GM19328 (cell line): ENCODE results near the gene SLC8A1.
A peak's percentile ranks its signal among the peaks of the same experiment; 100 is the strongest.

ENCODE experiments used
- ATAC-seq: cut with Tn5 transposase; IDR thresholded peaks from one replicate; pipeline ENCODE4 v1.9.1; 2021; ENCODE audit warnings: mild to moderate bottlenecking, moderate library complexity; ENCODE audit not compliant: unreplicated experiment

The SLC8A1 gene

DNA sequence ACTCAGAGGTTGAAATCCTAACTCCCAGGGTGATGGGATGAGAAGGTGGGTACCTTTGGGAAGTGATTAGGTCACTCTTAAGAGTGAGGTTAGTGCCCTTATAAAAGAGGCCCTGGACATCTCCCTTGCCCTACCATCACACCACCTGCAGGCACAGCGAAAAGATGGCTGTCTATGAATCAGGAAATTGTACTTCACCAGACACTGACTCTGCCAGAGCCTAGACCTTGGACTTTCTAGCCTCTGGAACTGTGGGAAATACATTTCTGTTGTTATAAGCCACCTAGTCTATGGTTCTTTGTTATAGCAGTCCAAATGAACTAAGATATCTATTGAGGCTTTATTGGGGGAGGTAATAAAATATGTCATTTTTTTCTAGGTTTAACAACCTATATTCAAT lies 203.6 kb downstream of the SLC8A1 start:
- no peak for ATAC-seq

DNA sequence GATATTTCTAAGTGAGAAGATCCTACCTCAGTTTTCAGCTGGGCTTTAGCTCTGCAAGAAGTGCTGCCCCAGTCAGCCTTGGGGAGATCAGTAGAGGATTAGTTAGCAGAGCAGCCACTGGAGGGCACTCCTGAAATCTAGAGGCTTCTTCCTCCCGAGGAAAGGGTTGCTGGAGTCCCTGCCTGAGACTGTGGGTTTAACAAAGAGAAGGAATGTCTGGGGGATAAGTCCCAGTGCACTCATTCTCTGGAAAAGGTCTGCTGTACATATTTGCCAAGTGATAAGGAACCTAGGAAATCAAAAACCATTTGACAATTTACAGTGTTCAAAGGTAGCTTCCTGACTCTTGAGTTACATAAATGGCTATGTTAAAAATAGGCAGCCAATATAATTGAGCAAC lies 207.2 kb downstream of the SLC8A1 start:
- ATAC-seq: peak; percentile 63

DNA sequence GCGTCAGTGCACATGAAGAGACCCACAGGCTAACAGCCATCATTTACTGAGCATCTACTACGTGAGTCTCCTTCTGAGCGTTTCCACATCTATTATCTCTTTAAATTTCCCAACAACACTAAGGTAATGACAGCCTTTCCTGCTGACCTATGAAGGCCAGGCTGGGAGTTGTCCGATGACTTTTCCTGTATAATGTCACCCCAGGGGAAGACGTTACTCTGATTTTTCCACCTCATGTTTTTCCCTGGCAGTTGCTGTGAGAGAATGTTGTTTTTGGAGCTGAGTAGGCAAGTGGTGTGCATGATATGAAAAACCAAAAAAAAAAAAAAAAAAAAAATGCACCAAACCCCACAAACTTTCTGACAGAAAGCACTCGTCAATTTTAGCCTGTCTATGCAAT lies 207.6 kb downstream of the SLC8A1 start:
- ATAC-seq: no peak

DNA sequence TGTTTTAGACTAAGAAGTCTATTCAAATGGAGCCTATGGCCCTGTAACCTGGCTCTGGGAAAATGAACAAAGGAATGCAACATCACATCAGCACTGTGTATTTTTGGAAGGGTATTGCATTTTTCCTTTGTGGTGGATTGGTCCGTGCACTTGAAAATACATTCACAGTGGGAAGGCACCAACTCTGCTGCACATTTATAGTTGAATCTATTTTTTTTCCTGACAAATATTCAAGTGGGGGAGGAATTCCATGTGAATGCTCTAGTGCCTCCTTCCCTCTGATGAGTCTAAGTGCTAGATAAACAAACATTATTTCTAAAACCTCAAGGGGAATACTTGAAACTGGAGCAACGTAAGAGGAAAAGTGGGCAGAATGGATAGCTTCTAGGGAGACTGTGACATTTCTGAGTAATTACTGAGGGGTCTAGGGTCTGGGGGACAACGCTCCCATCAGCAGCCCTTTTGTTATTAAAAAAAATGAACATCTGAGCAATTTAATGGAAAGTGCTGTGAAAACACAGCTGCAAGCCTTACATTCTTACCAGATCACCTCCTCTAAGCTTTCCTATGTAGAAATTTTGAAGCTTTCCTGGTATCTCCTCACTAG lies 208.2 kb downstream of the SLC8A1 start:
- no peak for ATAC-seq

DNA sequence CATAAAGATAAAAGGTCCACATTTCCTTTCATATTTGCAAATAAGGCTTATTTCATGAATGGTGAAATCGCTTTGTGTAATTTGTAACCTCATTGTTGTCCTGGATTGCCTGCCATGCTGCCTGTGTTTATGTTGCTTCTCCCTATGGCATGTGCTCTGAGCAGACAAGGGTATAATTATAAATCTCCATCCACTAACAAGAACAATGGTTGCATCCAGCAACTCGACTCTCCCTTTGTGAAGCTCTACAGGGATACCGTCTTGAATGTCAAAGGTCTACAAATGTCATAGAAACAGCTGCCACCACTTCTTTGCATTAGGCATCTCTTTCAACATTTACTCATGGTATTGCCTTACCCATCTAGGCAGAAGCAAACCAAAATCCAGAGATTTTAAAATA lies 209.6 kb downstream of the SLC8A1 start:
- no peak for ATAC-seq

DNA sequence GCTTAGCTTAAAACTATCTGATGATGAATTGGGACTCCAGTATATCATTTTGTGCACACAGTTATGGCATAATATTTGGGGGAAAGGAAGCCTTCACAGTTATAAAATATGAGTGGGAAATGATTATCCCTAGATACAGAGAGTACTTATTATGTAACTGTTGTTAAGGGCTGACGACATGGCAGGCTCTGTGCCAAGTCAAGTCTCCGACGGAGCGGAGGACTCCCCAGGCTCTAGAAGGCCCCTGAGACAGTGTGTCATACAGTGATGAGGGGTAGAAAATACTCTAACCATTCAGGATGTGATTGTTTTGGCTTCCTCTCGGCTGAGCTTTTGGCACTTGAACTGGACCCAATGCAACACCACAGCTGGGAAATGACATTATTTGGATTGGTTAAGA lies 211.8 kb downstream of the SLC8A1 start:
- ATAC-seq: no peak

DNA sequence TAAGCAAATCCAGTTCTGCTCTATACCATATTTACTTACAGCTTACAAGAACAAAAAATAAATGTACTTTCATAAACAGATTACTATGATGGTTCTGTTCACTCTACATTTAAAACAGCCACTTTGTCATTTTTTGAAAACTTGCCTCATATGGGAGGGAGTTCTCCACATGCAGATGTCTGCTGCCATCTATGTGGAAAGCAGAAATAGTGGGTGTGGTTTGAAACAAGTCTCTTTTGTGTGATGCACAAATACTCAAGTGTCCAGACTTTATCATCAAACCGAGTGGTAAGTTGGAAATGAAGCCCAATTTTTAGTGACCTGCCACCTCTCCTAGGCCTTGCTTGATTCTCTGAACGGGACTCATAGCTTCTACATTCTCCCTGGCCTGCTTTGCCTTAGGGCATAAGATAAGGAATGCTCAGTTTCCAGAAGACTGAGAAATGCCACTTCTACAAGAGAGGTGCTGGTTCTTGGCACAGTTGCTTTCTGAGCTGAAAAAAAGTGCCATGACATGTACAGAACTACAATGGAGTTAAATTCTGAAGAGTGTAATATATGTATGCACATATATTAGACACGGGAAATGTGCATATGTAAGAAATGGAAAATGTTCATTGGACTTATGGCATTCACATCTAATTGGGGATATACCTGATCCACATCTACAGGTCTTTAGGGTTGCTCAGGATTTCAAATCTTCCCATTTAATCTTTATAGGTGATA lies 221.0 kb downstream of the SLC8A1 start:
- ATAC-seq: no peak

DNA sequence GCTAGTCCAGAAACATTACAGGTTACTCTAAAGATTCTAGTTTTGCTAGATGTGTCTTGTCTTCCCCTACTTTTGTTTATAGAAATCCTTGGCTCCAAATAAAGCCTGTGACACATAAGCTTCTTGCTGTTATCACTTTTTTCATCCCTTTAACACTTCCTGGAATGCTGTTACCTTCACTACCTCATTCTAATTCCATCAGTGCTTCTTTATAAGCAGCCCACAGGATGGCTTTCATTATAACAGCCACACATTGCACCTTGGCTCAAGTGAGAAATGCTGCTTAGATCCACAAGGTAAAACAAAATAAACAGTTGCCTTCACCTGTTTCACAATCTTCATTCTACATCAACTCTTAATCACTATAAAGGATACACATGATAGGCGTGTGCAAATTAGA lies 221.7 kb downstream of the SLC8A1 start:
- ATAC-seq: no peak

DNA sequence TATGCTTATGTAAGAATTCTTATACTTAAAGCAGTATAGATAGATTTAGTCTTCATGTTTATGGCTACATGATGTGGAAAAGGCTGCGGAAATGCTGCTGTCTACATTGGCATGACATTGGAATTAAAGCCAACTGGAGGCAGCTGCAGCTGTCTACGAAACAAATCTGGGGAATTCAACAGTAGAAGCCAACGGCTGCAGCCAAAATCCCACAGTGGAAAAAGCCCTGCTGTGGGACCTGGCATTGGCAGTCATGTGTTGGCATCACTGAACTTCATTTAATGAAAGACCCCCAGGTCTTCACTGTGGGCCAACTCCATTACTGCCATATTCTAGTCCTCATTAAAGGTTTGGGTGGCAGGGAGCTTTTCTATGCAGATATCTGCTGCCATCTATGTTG lies 223.6 kb downstream of the SLC8A1 start:
- no peak for ATAC-seq

DNA sequence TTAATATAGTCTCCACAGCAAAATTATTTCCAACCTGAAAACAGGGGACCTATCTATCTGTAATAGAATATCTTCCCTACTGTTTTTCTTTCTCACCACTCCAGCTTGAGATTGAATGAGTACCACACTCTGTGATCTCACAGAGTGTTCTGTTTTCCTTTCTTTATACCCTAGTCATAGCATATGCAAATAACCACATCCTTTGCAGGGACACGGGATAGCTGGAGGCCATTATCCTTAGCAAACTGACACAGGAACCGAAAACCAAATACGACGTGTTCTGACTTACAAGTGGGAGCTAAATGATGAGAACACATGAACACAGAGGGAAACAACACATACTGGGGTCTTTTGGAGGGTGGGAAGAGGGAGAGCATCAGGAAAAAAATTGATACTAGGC lies 224.7 kb downstream of the SLC8A1 start:
- ATAC-seq: no peak

DNA sequence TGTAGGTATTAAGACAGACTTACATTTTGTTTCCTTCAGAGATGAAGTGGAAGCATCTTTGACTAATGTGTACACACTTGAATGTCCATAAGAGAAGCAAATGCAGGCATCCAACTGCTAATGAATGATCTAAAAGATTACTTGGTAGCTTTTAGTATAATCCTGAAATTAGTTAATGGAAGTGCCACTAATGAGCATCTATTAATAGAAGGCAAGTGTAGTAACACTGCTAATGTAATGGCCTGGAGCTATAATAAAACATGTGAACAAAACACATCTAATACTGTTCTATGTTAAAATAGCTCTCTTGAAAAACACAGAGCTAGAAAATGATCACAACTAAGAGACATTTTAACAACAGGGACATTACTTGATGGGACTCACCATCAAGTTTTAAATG lies 225.3 kb downstream of the SLC8A1 start:
- no peak for ATAC-seq

DNA sequence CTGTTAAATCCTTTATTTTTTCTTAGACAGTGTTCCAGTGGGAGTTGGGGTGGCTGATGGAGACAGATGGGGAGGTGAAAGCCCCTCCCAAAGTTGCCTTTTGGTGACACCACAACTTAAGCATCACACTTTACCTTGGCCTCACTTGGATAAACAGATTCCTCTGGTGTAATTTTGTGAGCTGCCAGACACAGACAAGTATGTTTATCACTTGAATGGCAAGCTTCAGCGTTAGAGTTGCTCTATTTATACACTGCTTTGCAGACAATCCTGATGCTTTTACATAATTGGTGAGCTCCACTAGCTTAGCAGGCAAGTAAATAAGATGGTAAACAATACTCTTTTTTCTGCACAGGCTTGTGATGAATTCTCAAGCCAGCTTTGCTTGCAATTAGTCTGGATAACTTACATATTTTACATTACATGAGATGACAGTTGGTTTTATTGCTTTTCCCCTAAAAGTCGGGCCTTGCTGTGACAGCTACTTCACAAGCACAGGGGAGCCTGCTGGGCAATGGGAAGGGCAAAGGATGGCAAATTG lies 226.2 kb downstream of the SLC8A1 start:
- ATAC-seq: no peak

DNA sequence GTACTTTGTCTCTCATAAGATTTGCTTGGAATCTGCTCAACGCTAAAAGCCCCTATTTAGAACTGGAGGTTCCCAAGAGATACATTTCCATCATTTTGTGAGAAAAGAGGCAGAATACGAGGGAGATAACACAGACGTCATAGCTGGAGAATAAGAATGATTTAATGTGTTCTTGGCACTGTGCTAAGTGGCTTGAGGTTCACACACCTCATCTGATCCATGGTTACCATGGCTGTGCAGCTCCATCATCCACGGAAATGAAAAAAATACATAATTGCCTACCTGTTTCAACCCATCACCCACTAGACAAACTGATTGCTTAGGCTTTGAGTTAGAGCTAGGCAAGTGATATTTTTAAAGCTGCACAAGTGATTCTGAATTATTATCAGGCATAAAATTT lies 227.6 kb downstream of the SLC8A1 start:
- ATAC-seq: no peak

DNA sequence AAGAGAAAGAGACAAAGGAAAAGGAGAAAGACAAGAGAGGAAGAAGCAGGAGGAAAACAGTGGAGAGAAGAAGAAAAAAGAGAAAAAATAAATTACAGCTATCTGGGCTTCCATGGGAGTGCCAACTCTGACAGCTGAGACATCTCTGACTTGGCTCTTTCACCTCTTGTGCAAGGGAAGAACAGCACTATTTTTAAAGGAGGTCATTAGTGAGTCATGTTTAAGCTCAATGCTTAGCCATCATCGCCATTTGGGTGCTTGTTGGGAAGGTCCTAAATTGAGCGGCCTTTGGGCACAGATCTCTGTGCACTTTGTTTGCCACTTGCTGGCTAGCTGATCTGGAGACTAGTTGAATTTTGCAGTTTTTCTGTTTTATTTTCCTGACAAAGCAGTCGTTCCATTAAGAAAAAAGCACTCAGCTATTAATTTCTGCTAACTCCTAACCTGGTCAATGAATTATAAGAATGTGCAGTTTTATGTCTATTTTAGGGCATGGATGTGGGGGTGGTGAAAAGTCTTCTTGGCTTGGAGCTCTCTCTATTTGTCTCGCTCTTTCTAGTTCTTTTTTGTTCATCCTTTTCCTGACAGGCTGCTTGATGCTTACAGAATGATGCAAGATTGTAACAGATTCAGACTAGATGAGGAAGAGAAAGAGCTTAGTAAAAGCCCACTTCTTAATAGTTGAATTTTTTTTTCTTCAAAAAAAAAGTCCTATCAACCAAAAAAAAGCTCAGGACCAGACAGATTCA lies 231.5 kb downstream of the SLC8A1 start:
- ATAC-seq: no peak

DNA sequence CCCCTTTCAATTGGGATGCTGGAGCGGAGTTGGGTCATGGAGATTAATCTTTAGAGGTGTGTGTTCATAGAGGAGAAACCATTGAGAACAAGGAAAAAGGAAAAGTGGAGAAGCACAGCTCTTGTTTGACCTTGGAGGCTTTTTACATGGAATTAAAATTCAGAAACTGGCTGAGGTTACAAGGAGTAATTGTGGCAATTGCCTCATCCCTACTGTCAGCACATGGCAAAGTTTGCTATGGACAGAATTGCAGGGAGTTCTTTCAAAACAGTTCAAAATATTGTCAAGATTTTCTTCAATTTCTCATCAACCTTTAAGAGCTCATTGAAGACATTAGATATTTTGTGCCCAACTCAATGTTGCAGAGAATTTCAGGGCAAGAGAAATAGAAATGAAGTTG lies 232.7 kb downstream of the SLC8A1 start:
- no peak for ATAC-seq

DNA sequence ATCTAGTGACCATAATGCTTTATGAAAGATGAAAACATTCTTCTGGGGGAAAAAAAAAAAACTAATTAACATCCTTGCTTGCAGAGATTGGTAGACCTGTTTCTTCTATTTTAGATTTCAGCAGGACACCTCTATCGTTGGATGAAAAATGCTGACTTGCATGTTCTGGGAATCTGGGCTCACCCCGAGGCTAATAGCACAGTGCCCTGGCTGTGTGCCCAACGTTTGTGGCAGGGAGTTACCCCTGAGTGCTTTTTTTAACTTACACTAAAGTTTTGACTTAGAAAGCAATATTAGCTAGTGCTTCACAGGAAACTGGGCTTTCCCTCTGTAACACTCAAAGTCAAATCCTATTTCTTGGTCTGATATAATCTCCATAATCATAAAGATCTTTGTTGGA lies 233.2 kb downstream of the SLC8A1 start:
- ATAC-seq: no peak

DNA sequence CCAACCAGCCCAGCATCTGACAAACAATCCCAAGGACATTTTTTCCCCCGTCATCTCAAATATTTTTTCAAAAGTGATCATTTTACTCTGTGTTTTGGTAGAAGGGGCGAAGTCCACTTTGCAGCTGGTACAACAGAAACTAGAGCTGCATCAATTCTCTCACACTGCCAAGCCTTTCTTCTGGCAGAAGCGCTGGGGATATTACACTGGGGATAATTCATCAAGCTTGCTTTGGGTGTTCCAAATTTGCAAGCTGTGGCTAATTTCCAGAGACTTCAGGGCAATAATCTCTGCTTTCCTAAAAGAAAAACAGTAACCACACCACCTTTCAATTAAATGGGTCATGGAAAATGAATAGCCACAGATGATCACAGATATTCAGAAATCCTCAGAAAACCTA lies 238.3 kb downstream of the SLC8A1 start:
- ATAC-seq: no peak

DNA sequence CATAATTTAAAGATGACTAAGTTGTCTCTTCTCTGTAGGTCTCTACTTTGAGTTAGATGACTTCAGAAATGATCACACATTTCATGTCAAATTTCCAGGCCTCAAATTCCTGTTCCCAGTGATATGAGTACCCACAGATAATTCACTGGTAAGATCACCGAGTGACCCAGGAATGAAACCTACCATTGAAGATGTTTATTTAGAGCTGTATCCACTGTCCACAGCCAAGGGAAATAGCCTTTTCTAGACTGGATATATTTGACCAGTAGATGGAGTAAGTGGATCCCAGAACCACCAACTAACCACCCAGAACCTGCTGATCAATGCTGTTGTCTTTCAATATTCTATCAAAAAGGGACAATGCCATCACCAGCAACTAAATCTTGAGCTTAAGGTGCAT lies 238.8 kb downstream of the SLC8A1 start:
- ATAC-seq: no peak

DNA sequence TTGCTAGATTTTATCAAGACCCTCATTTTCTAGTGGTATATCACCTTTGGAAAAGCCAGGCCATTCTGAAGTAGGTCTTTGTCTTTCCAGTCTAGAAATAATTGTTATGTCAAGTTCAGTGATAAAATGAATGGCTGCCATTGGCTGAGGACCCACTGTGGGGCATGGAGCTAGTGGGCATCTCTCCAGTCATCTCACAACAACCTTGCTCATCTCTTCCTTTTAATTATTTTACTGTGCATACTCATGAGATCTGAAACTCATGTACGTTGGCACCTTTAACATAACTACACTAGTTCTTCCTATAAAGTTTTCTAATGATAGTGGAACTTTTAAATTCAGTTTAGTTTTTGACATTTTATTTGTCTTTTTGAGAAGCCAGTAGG lies 240.9 kb downstream of the SLC8A1 start:
- no peak for ATAC-seq

DNA sequence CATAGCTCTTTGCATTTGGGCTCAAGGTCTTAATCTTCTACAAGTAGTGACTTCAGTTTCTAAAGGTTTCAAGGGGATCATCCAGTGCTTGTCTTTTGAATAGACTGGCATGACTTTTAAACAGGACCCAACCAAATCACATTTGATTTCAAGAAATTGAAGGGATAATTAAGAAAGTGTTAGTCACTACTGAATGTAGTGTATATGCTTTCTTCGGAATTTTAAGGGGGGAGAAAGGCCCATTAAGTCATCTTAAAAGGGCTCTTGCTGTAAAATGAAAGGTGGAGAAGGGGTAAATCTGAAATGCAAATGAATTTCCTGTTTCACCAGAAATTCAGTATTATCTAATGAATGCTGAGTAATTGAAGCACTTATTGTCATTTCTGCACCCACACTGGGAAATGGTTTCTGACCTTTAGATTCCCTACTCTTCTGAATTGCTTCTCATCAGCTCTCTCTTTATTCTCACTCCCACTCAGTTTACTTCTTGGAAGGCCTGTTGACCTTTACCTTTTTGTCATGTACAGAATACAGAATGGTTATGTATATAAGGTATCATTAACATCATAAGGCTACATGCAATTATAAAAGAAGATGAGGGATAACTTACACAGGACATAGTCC lies 241.4 kb downstream of the SLC8A1 start:
- no peak for ATAC-seq

DNA sequence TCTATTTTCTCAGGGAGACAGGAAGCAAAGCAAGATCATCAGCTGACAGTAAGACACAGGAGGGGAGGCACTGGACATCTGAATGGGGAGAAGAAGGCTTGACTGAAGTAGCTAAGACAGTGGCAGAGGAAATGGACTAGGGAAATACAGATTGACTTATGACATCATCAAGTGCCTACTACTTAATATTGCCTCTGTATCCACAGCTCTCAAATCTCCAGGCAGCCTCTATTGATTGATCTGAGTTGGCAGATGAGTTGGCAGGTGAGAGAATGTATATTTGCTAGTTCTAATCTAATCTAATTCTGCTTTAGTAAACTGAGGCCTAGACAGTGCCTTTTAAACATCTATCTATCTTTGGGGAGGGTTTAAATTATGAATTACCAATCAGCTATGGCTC lies 242.1 kb downstream of the SLC8A1 start:
- no peak for ATAC-seq

DNA sequence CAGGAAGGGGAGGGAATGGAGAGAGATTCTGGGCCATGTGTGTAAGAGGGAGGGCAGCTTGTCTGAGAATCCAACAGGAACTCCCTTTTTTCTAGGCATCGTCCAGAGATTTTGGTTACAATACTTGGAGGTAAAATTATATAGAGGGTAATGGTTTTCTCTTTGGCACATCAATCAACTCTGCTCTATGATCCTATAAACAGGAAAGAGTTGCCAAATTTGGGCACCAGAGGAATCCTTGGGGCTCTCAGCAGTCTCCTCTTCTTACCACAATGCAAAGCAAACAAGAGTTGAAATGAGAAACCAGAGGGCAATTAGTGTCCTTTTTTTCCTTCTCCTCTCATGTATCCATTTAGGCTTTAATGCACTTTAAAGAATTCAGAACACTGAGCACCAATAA lies 243.4 kb downstream of the SLC8A1 start:
- ATAC-seq: no peak
